Astrocyte (in vitro differentiated cells and primary cell): ENCODE measurements around the gene SLC44A5.

Experiments
- EZH2 ChIP-seq: IDR thresholded peaks from 2 replicates; pipeline ENCODE4 v1.6.1; 2012; ENCODE audit warnings: mild to moderate bottlenecking, low read length, inconsistent platforms; ENCODE audit not compliant: insufficient read depth
- TF ChIP-seq, protein P1 (sequence below): IDR thresholded peaks from 2 replicates; pipeline ENCODE4 v1.5.1; 2011; ENCODE audit warnings: low read depth, mild to moderate bottlenecking, inconsistent platforms, low read length, moderate library complexity; ENCODE audit not compliant: insufficient read depth

DNA sequence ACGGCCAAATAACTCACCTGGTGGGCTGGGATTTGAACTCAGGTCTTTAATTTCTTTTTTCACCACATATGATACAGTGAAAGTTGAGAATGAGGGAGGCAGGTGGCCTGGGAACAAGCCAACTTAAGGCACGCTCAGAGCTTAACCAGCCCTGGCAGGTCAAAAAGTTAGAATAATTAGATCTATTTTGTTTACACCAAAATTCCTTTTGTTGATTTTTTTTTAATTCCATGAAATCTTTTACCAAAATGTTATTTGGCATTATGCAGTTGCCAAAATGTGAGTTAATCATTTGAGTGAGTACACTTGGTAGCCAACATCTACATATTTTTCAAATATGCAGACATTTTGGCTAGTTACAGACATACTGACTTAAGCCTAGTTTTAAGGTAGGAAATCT, 439.9 kb downstream of the SLC44A5 start:
- TF ChIP-seq, protein P1, sequence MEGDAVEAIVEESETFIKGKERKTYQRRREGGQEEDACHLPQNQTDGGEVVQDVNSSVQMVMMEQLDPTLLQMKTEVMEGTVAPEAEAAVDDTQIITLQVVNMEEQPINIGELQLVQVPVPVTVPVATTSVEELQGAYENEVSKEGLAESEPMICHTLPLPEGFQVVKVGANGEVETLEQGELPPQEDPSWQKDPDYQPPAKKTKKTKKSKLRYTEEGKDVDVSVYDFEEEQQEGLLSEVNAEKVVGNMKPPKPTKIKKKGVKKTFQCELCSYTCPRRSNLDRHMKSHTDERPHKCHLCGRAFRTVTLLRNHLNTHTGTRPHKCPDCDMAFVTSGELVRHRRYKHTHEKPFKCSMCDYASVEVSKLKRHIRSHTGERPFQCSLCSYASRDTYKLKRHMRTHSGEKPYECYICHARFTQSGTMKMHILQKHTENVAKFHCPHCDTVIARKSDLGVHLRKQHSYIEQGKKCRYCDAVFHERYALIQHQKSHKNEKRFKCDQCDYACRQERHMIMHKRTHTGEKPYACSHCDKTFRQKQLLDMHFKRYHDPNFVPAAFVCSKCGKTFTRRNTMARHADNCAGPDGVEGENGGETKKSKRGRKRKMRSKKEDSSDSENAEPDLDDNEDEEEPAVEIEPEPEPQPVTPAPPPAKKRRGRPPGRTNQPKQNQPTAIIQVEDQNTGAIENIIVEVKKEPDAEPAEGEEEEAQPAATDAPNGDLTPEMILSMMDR: no peak
- TF ChIP-seq EZH2: no peak
